SHP77 (cell line): ENCODE data around the gene CHTF8.

Experiments
- DNase-seq, 2 experiments: peaks; one replicate each; lab custom pipeline; 2025; lab: John Stamatoyannopoulos, UW

The CHTF8 gene

GRCh38 chr16:69085032-69085695 is 47.2 kb downstream of the CHTF8 start:
- DNase-seq: no peak

GRCh38 chr16:69084289-69084688 is 48.1 kb downstream of the CHTF8 start:
- no peak for DNase-seq

GRCh38 chr16:69083306-69083941 is 49.0 kb downstream of the CHTF8 start:
- no peak for DNase-seq

- DNase-seq: no peak
These were observed 52.7 kb downstream of the CHTF8 start for GRCh38 chr16:69079697-69080096.

- DNase-seq: no peak
These were observed 54.3 kb downstream of the CHTF8 start for GRCh38 chr16:69078073-69078472.

GRCh38 chr16:69077251-69077650 is 55.1 kb downstream of the CHTF8 start:
- DNase-seq: no peak

- DNase-seq: peak in 1 of 2 experiments; percentile 5
These were observed 59.1 kb downstream of the CHTF8 start for GRCh38 chr16:69073181-69073702.

GRCh38 chr16:69072640-69072974 is 59.8 kb downstream of the CHTF8 start:
- no peak for DNase-seq

- DNase-seq: no peak
These were observed 61.4 kb downstream of the CHTF8 start for GRCh38 chr16:69071036-69071435.

- DNase-seq: no peak
These were observed 62.9 kb downstream of the CHTF8 start for GRCh38 chr16:69069504-69069903.
